BE2C (cell line): Measurements from ENCODE around the gene C15orf62.

Experiments used
- DNase-seq: peaks from one replicate; pipeline ENCODE4 v3.0.0-alpha.2; 2020
- H3K27me3 ChIP-seq: fragments of 250-450 bp; sonication (Bioruptor Pico); 2 replicates; pipeline ENCODE4 v1.5.1; 2020; ENCODE audit warnings: mild to moderate bottlenecking
- H3K36me3 ChIP-seq: fragments of 250-450 bp; sonication (Bioruptor Pico); 2 replicates; pipeline ENCODE4 v1.5.1; 2020; ENCODE audit warnings: mild to moderate bottlenecking
- H3K4me1 ChIP-seq: fragments of 250-450 bp; sonication (Bioruptor Pico); 2 replicates; pipeline ENCODE4 v1.5.1; 2020
- H3K4me3 ChIP-seq: 2 replicates; pipeline ENCODE4 v1.5.1; 2011; ENCODE audit warnings: low read depth, low read length
- H3K9me3 ChIP-seq: fragments of 250-450 bp; sonication (Bioruptor Pico); 2 replicates; pipeline ENCODE4 v1.5.1; 2020
- CTCF ChIP-seq: IDR thresholded peaks from 2 replicates; pipeline ENCODE4 v1.5.1; 2012; ENCODE audit warnings: mild to moderate bottlenecking, low read depth, low read length

C15orf62 gene

GRCh38 chr15:40773902-40774301 is 4.1 kb downstream of the C15orf62 start:
- Histone ChIP-seq H3K4me1 (peaks cover 23% of the 10 kb centered on the region), H3K4me3 (no peak overlapping the region), H3K9me3 (no peaks in the 10 kb centered on the region), H3K27me3 (no peaks in the 10 kb centered on the region), H3K36me3 (peaks cover 28% of the 10 kb centered on the region)
- no peak for DNase-seq
- TF ChIP-seq CTCF = no peak

GRCh38 chr15:40775007-40775406 is 5.2 kb downstream of the C15orf62 start:
- Histone ChIP-seq H3K4me3 (no peak overlapping the region), H3K36me3 (peaks cover 38% of the 10 kb centered on the region), H3K9me3 (no peaks in the 10 kb centered on the region), H3K27me3 (no peaks in the 10 kb centered on the region), H3K4me1 (peaks cover 12% of the 10 kb centered on the region)
- TF ChIP-seq CTCF = no peak
- DNase-seq = no peak

- no peak for TF ChIP-seq CTCF
- Histone ChIP-seq H3K36me3 (peaks cover 38% of the 10 kb centered on the region), H3K4me1 (peaks cover 4% of the 10 kb centered on the region; the same call in 1 of the 2 replicates)
Observed at GRCh38 chr15:40775740-40776536, 6.2 kb downstream of the C15orf62 start.

GRCh38 chr15:40776537-40777141 is 6.9 kb downstream of the C15orf62 start:
- Histone ChIP-seq H3K4me1 (peaks cover 4% of the 10 kb centered on the region; the same call in 1 of the 2 replicates), H3K4me3 (no peak overlapping the region), H3K36me3 (peaks cover 38% of the 10 kb centered on the region), H3K27me3 (no peaks in the 10 kb centered on the region), H3K9me3 (no peaks in the 10 kb centered on the region)
- no peak for DNase-seq
- no peak for TF ChIP-seq CTCF

More at GRCh38 chr15:40775740-40776536, 6.2 kb downstream of the C15orf62 start:
- H3K4me3 ChIP-seq = no peak overlapping the region
- H3K27me3 ChIP-seq = no peaks in the 10 kb centered on the region
- no peak for DNase-seq
- no peaks in the 10 kb centered on the region for H3K9me3 ChIP-seq

GRCh38 chr15:40782609-40783227 is 12.9 kb downstream of the C15orf62 start:
- Histone ChIP-seq H3K9me3 (no peaks in the 10 kb centered on the region), H3K4me1 (no peaks in the 10 kb centered on the region), H3K36me3 (peaks cover 15% of the 10 kb centered on the region), H3K4me3 (no peak overlapping the region), H3K27me3 (no peaks in the 10 kb centered on the region)
- DNase-seq = peak; percentile 86
- TF ChIP-seq CTCF = peak; percentile 91
